HEK293T (cell line): ENCODE measurements around the gene UBXN11.

ENCODE experiments used
- CTCF ChIA-PET: fragments of 350-600 bp; formaldehyde crosslinking; extraction: SDS; loops from one replicate; lab custom pipeline; 2021; ENCODE audit warnings: antibody characterized with exemption, inconsistent platforms; lab: Yijun Ruan, JAX
- POLR2A ChIA-PET: fragments of 350-600 bp; formaldehyde crosslinking; extraction: SDS; loops from one replicate; lab custom pipeline; 2020; ENCODE audit warnings: antibody characterized with exemption, inconsistent platforms; lab: Yijun Ruan, JAX
- DNase-seq: peaks from one replicate; pipeline ENCODE4 v3.0.0; 2012; ENCODE audit warnings: mixed read lengths; ENCODE audit errors: extremely low spot score
- ARNT ChIP-seq: fragments of 450-650 bp; IDR thresholded peaks from 2 replicates; pipeline ENCODE4 v1.6.1; 2017; ENCODE audit warnings: mild to moderate bottlenecking
- BHLHE40 ChIP-seq: fragments of 450-650 bp; IDR thresholded peaks from 2 replicates; pipeline ENCODE4 v1.6.1; 2016; ENCODE audit warnings: mild to moderate bottlenecking, moderate library complexity, borderline replicate concordance
- CTBP1 ChIP-seq: fragments of 450-650 bp; IDR thresholded peaks from 2 replicates; pipeline ENCODE4 v1.6.1; 2016; ENCODE audit warnings: borderline replicate concordance
- ELF4 ChIP-seq: fragments of 450-650 bp; IDR thresholded peaks from 2 replicates; pipeline ENCODE4 v1.6.1; 2017; ENCODE audit warnings: antibody characterized with exemption
- FOXA1 ChIP-seq: fragments of 450-650 bp; IDR thresholded peaks from 2 replicates; pipeline ENCODE4 v1.6.1; 2016; ENCODE audit warnings: mild to moderate bottlenecking
- FOXK2 ChIP-seq: fragments of 450-650 bp; IDR thresholded peaks from 2 replicates; pipeline ENCODE4 v1.6.1; 2016; ENCODE audit warnings: mild to moderate bottlenecking
- FOXM1 ChIP-seq: fragments of 450-650 bp; IDR thresholded peaks from 2 replicates; pipeline ENCODE4 v1.6.1; 2017; ENCODE audit warnings: mild to moderate bottlenecking, borderline replicate concordance
- HDGF ChIP-seq: fragments of 450-650 bp; IDR thresholded peaks from 2 replicates; pipeline ENCODE4 v1.6.1; 2017; ENCODE audit warnings: antibody characterized with exemption, borderline replicate concordance
- L3MBTL2 ChIP-seq: fragments of 450-650 bp; conservative IDR thresholded peaks from 2 replicates; pipeline ENCODE4 v1.6.1; 2016; ENCODE audit warnings: mild to moderate bottlenecking
- LEF1 ChIP-seq: fragments of 450-650 bp; IDR thresholded peaks from 2 replicates; pipeline ENCODE4 v1.6.1; 2017; ENCODE audit warnings: mild to moderate bottlenecking, borderline replicate concordance
- NFRKB ChIP-seq: fragments of 450-650 bp; IDR thresholded peaks from 2 replicates; pipeline ENCODE4 v1.6.1; 2016; ENCODE audit warnings: mild to moderate bottlenecking, moderate library complexity
- PKNOX1 ChIP-seq: fragments of 450-650 bp; IDR thresholded peaks from 2 replicates; pipeline ENCODE4 v1.6.1; 2016
- SP1 ChIP-seq: fragments of 450-650 bp; IDR thresholded peaks from 2 replicates; pipeline ENCODE4 v1.6.1; 2017
- SUZ12 ChIP-seq: fragments of 450-650 bp; IDR thresholded peaks from 2 replicates; pipeline ENCODE4 v1.6.1; 2016; ENCODE audit warnings: mild to moderate bottlenecking
- TARDBP ChIP-seq: fragments of 450-650 bp; IDR thresholded peaks from 2 replicates; pipeline ENCODE4 v1.6.1; 2016
- ZNF384 ChIP-seq: fragments of 450-650 bp; IDR thresholded peaks from 2 replicates; pipeline ENCODE4 v1.6.1; 2016

UBXN11 gene

DNA sequence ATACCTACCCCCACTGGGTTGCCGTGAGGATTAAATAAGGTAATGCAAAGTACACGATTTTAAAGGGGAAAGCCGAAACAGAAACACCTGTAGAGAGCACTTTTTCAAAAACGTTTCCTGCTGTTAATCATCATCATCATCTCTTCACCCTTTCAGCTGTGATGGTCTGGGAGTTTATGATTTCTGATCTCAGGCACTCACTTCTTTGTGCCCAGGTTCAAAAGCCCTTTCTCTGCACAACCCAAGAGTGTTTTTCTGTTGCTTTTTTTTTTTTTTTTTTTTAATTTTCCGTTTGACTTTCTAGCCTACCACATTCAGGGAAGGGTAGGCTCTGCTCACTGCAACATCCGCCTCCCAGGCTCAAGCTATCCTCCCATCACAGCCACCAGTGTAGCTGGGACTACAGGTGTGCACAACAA, 936 bp upstream of the UBXN11 start:
- ChIA-PET POLR2A (interaction anchor here (1.0 to 2.5 kb wide), 5 partner anchors 9 to 21 kb away, joined by 3 to 12 read pairs (median 5); partner anchors contain the start of gene CD52), CTCF (interaction anchor here (0.7 to 3.8 kb wide), 5 partner anchors 11 to 73 kb away, joined by 3 to 15 read pairs (median 4); partner anchors contain the start of genes CD52, CEP85 and SH3BGRL3)
- TF ChIP-seq FOXA1 (no peak), CTBP1 (no peak), ARNT (no peak), BHLHE40 (no peak), PKNOX1 (no peak), LEF1 (no peak), SUZ12 (no peak), NFRKB (no peak), TARDBP (no peak), ELF4 (no peak), FOXK2 (no peak), SP1 (no peak), L3MBTL2 (no peak), HDGF (no peak), FOXM1 (no peak), ZNF384 (no peak)
- DNase-seq, result no peak

DNA sequence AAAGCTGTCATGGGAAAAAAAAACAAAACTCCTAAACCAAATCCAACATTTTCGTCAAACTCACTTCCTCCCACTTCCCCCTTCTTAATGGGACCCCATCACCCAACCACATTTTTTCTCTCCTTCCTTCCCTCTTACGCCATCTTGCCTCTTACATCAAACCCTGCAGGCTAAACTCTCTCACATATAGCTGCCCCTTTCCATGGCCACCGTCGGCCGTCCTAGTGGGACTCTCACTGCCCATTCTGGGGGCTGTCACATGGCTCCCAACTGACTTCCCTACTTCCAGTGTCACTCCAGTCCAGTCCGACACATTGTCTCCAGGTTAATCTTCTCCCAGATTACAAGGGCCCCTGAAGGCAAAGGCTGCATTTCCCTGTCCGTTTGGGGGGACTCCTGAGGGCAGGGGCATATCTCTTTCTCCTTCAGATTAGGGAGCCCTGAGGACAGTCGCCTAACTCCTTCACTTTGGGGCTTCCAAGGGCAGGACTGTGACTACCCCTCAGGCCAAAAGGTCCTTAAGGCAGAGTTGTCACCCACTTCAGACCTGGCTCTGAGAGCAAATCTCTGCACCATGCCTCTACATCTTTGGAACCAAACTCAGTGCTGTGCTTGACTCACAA, 658 bp downstream of the UBXN11 start:
- ChIA-PET POLR2A (interaction anchor here (0.7 kb wide), 1 partner anchor 99 kb away, joined by 4 read pairs; no protein-coding TSS in a partner anchor), CTCF (interaction anchor here (1.4 to 3.6 kb wide), 2 partner anchors 16 to 21 kb away, joined by 3 to 15 read pairs; no protein-coding TSS in a partner anchor)
- DNase-seq, result no peak
- TF ChIP-seq ARNT (no peak), FOXA1 (no peak), TARDBP (no peak), FOXM1 (no peak), ELF4 (no peak), HDGF (no peak), NFRKB (no peak), FOXK2 (no peak), L3MBTL2 (no peak), BHLHE40 (no peak), SUZ12 (no peak), ZNF384 (no peak), PKNOX1 (no peak), LEF1 (no peak), CTBP1 (no peak), SP1 (no peak)

GRCh38 chr1:26302733-26303405, 3.6 kb downstream of the UBXN11 start:
- no peak for DNase-seq
- ChIA-PET CTCF (no interaction called here), POLR2A (no interaction called here)
- TF ChIP-seq ELF4, result no peak
- no peak for TF ChIP-seq SUZ12
- no peak for TF ChIP-seq HDGF
- TF ChIP-seq TARDBP, result no peak
- TF ChIP-seq FOXA1, result no peak
- no peak for TF ChIP-seq SP1
- no peak for TF ChIP-seq ARNT
- no peak for TF ChIP-seq FOXK2
- no peak for TF ChIP-seq PKNOX1
- no peak for TF ChIP-seq NFRKB
- TF ChIP-seq CTBP1, result no peak
- no peak for TF ChIP-seq L3MBTL2

GRCh38 chr1:26300578-26301275, 5.7 kb downstream of the UBXN11 start:
- ChIA-PET CTCF (interaction anchor here (0.8 to 0.9 kb wide), 3 partner anchors 15 to 131 kb away, joined by 4 read pairs; partner anchors contain the start of gene ZNF593), POLR2A (interaction anchor here (1.2 kb wide), 1 partner anchor 8 kb away, joined by 3 read pairs; no protein-coding TSS in a partner anchor)
- no peak for DNase-seq

More at GRCh38 chr1:26300578-26301275, 5.7 kb downstream of the UBXN11 start:
- TF ChIP-seq ELF4 (no peak), FOXM1 (no peak), LEF1 (no peak), SUZ12 (no peak), TARDBP (no peak), ARNT (no peak), FOXK2 (no peak), L3MBTL2 (no peak), SP1 (no peak), FOXA1 (no peak), ZNF384 (no peak), HDGF (no peak), NFRKB (no peak), BHLHE40 (no peak), CTBP1 (no peak), PKNOX1 (no peak)
